ENCODE results near the gene ARHGAP24.
"Not testable (repeated sequence)": the region's sequence is repeated elsewhere in the genome, so short reads cannot be mapped to it uniquely, and the experiment has no call there.

Gene ARHGAP24

GRCh38 chr4:85831647-85832046, 356.7 kb downstream of the ARHGAP24 start:
- ChIA-PET CTCF (no interaction called here), POLR2A (no interaction called here)
- no peak for DNase-seq (ENCODE audit: extremely low spot score)
- TF ChIP-seq SP1 (IDR thresholded peaks at IDR 0.05) = no peak
- no peak for TF ChIP-seq FOXM1 (IDR thresholded peaks at IDR 0.05; ENCODE audit: borderline replicate concordance)
- TF ChIP-seq SUZ12 (IDR thresholded peaks at IDR 0.05) = no peak

- ChIA-PET CTCF (interaction anchor here (0.6 kb wide), 1 partner anchor 31 kb away, joined by 4 read pairs; no protein-coding TSS in a partner anchor), POLR2A (no interaction called here)
- no peak for DNase-seq (ENCODE audit: extremely low spot score)
- TF ChIP-seq FOXM1 (IDR thresholded peaks at IDR 0.05; ENCODE audit: borderline replicate concordance) (no peak), CTBP1 (IDR thresholded peaks at IDR 0.05; ENCODE audit: borderline replicate concordance) (no peak), SP1 (IDR thresholded peaks at IDR 0.05) (no peak), LEF1 (IDR thresholded peaks at IDR 0.05; ENCODE audit: borderline replicate concordance) (no peak), L3MBTL2 (conservative IDR thresholded peaks at IDR 0.05) (no peak), SUZ12 (IDR thresholded peaks at IDR 0.05) (no peak), PKNOX1 (IDR thresholded peaks at IDR 0.05) (no peak), FOXK2 (IDR thresholded peaks at IDR 0.05) (no peak), BHLHE40 (IDR thresholded peaks at IDR 0.05; ENCODE audit: borderline replicate concordance) (no peak), HDGF (IDR thresholded peaks at IDR 0.05; ENCODE audit: borderline replicate concordance) (no peak), TARDBP (IDR thresholded peaks at IDR 0.05) (no peak), ARNT (IDR thresholded peaks at IDR 0.05) (no peak), ELF4 (IDR thresholded peaks at IDR 0.05) (no peak), FOXA1 (IDR thresholded peaks at IDR 0.05) (no peak), NFRKB (IDR thresholded peaks at IDR 0.05) (no peak), ZNF384 (IDR thresholded peaks at IDR 0.05) (no peak)
Measured at GRCh38 chr4:85833302-85833701, 358.4 kb downstream of the ARHGAP24 start.

GRCh38 chr4:85834934-85835333, 360.0 kb downstream of the ARHGAP24 start:
- TF ChIP-seq TARDBP (IDR thresholded peaks at IDR 0.05) (no peak), LEF1 (IDR thresholded peaks at IDR 0.05; ENCODE audit: borderline replicate concordance) (no peak), PKNOX1 (IDR thresholded peaks at IDR 0.05) (no peak), ZNF384 (IDR thresholded peaks at IDR 0.05) (no peak), CTBP1 (IDR thresholded peaks at IDR 0.05; ENCODE audit: borderline replicate concordance) (no peak), SUZ12 (IDR thresholded peaks at IDR 0.05) (no peak), FOXK2 (IDR thresholded peaks at IDR 0.05) (no peak), L3MBTL2 (conservative IDR thresholded peaks at IDR 0.05) (no peak), ELF4 (IDR thresholded peaks at IDR 0.05) (no peak), NFRKB (IDR thresholded peaks at IDR 0.05) (no peak), FOXM1 (IDR thresholded peaks at IDR 0.05; ENCODE audit: borderline replicate concordance) (no peak), BHLHE40 (IDR thresholded peaks at IDR 0.05; ENCODE audit: borderline replicate concordance) (no peak), ARNT (IDR thresholded peaks at IDR 0.05) (no peak), HDGF (IDR thresholded peaks at IDR 0.05; ENCODE audit: borderline replicate concordance) (no peak)
- ChIA-PET CTCF (no interaction called here), POLR2A (no interaction called here)
- DNase-seq (ENCODE audit: extremely low spot score) = no peak

GRCh38 chr4:85836588-85837438, 361.9 kb downstream of the ARHGAP24 start:
- TF ChIP-seq FOXK2 (IDR thresholded peaks at IDR 0.05) (no peak), NFRKB (IDR thresholded peaks at IDR 0.05) (no peak), PKNOX1 (IDR thresholded peaks at IDR 0.05) (no peak), FOXA1 (IDR thresholded peaks at IDR 0.05) (no peak), ZNF384 (IDR thresholded peaks at IDR 0.05) (no peak), LEF1 (IDR thresholded peaks at IDR 0.05; ENCODE audit: borderline replicate concordance) (no peak), SUZ12 (IDR thresholded peaks at IDR 0.05) (no peak), SP1 (IDR thresholded peaks at IDR 0.05) (no peak), ARNT (IDR thresholded peaks at IDR 0.05) (no peak), HDGF (IDR thresholded peaks at IDR 0.05; ENCODE audit: borderline replicate concordance) (no peak), L3MBTL2 (conservative IDR thresholded peaks at IDR 0.05) (no peak), CTBP1 (IDR thresholded peaks at IDR 0.05; ENCODE audit: borderline replicate concordance) (no peak), TARDBP (IDR thresholded peaks at IDR 0.05) (no peak), ELF4 (IDR thresholded peaks at IDR 0.05) (no peak), BHLHE40 (IDR thresholded peaks at IDR 0.05; ENCODE audit: borderline replicate concordance) (no peak)
- no peak for DNase-seq (ENCODE audit: extremely low spot score)
- ChIA-PET CTCF (interaction anchor here (0.6 kb wide), 1 partner anchor 200 kb away, joined by 7 read pairs; no protein-coding TSS in a partner anchor), POLR2A (no interaction called here)

- TF ChIP-seq FOXM1 (IDR thresholded peaks at IDR 0.05; ENCODE audit: borderline replicate concordance) (no peak), FOXK2 (IDR thresholded peaks at IDR 0.05) (no peak), L3MBTL2 (conservative IDR thresholded peaks at IDR 0.05) (no peak), SUZ12 (IDR thresholded peaks at IDR 0.05) (no peak), LEF1 (IDR thresholded peaks at IDR 0.05; ENCODE audit: borderline replicate concordance) (no peak), CTBP1 (IDR thresholded peaks at IDR 0.05; ENCODE audit: borderline replicate concordance) (no peak), FOXA1 (IDR thresholded peaks at IDR 0.05) (no peak), ZNF384 (IDR thresholded peaks at IDR 0.05) (no peak), ARNT (IDR thresholded peaks at IDR 0.05) (no peak), PKNOX1 (IDR thresholded peaks at IDR 0.05) (no peak), HDGF (IDR thresholded peaks at IDR 0.05; ENCODE audit: borderline replicate concordance) (no peak), TARDBP (IDR thresholded peaks at IDR 0.05) (no peak), BHLHE40 (IDR thresholded peaks at IDR 0.05; ENCODE audit: borderline replicate concordance) (no peak), NFRKB (IDR thresholded peaks at IDR 0.05) (no peak), SP1 (IDR thresholded peaks at IDR 0.05) (no peak)
- DNase-seq (ENCODE audit: extremely low spot score) = no peak
- CTCF ChIA-PET = interaction anchor here (0.6 kb wide), 1 partner anchor 199 kb away, joined by 7 read pairs; no protein-coding TSS in a partner anchor
- POLR2A ChIA-PET = no interaction called here
Measured at GRCh38 chr4:85837439-85837733, 362.4 kb downstream of the ARHGAP24 start.

- DNase-seq (ENCODE audit: extremely low spot score); POLR2A ChIA-PET: not testable (repeated sequence)
- CTCF ChIA-PET = interaction anchor here (0.9 kb wide), 1 partner anchor 43 kb away, joined by 5 read pairs; no protein-coding TSS in a partner anchor
Measured at GRCh38 chr4:85839981-85840451, 365.1 kb downstream of the ARHGAP24 start.
